H1 (cell line): ENCODE results near the gene GFPT1. TPM values are rescaled to one million over a fixed set of nuclear protein-coding genes. Genes with fewer than 3 reads are reported as not detected.

Experiments
- CEBPB ChIP-seq: IDR thresholded peaks from 2 replicates; pipeline ENCODE4 v1.6.1; 2012; ENCODE audit warnings: low read depth, low read length
- EZH2 ChIP-seq: fragments of 200-600 bp; sonication (generic); IDR thresholded peaks from 2 replicates; pipeline ENCODE4 v1.7.1; 2012; ENCODE audit warnings: low read depth, mild to moderate bottlenecking, moderate library complexity, low read length, inconsistent platforms; ENCODE audit not compliant: severe bottlenecking
- HDAC2 ChIP-seq, 2 experiments: fragments of 300-600 bp in 1 of 2; sonication (generic) in 1 of 2; IDR thresholded peaks; 2 replicates each; pipeline ENCODE4 v1.6.1; 2011 to 2012; ENCODE audit warnings: low read depth in 2 of 2, low read length in 2 of 2, mild to moderate bottlenecking in 2 of 2, moderate library complexity in 2 of 2, borderline replicate concordance in 1 of 2, inconsistent platforms in 1 of 2
- POLR2A ChIP-seq, 2 experiments: IDR thresholded peaks; 1 replicate in 1 of 2; 2 replicates in 1 of 2; pipeline ENCODE4 v1.6.1; 2011; ENCODE audit warnings: low read depth in 2 of 2, low read length in 2 of 2, mild to moderate bottlenecking in 2 of 2; ENCODE audit errors: control extremely low read depth in 1 of 2
- polyA plus RNA-seq, 7 experiments: library from polyadenylated mRNA; depleted of rRNA in 3 of 7; stranded (reverse) in 5 of 7; unstranded in 2 of 7; fragments of >200 nt in 5 of 7; fragments of 200-250 nt in 2 of 7; gene quantifications; 1 replicate in 5 of 7; 2 replicates in 1 of 7; 4 replicates in 1 of 7; pipeline versions ENCODE4 v1.2.1 to v1.2.3, GENCODE V29; 2011 to 2013; ENCODE audit warnings: missing spikeins in 2 of 7, mixed read lengths in 2 of 7
- total RNA-seq: library from RNA; stranded (reverse); fragmentation: NEBNext Ultra II Directional; extraction: Animal tissue kit (Norgen Biotek cat#: 25700); gene quantifications from 2 replicates; pipeline ENCODE4 v1.2.1, GENCODE V29; 2021
- TF ChIP-seq, protein P1 (sequence below): IDR thresholded peaks from 2 replicates; pipeline ENCODE4 v1.6.1; 2012; ENCODE audit warnings: low read length, inconsistent platforms
- TF ChIP-seq, protein P2 (sequence below): IDR thresholded peaks from 2 replicates; pipeline ENCODE4 v1.6.1; 2011; ENCODE audit warnings: low read depth, mild to moderate bottlenecking, low read length; ENCODE audit not compliant: insufficient read depth

GFPT1 gene
- total and polyA plus RNA-seq, 2 of the 8 experiments (the other 6 are each of a cell fraction or from before 2014, with no cell fraction given), result 13.3 to 76.2 TPM

DNA sequence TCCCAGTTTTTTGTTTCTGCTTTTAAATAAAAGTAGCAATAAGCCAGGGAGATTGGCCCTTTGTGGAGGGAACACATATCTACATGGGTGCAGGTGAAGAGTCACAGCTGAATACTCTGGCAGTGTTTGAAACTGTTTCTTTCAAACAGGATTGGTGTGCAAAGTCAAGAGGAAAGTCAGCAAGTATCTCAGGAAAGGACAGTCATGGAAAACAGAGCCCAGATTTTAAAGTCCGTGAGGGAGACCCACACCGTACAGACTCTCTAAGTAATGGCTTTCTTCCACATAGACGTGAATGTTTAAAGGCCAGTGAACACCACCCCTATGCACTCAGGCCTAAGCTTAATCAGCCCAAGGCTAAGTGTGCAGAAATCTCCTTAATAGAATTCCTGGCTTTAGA lies 95.3 kb downstream of the GFPT1 start (continued):
- TF ChIP-seq EZH2, result no peak
- TF ChIP-seq, protein P1, sequence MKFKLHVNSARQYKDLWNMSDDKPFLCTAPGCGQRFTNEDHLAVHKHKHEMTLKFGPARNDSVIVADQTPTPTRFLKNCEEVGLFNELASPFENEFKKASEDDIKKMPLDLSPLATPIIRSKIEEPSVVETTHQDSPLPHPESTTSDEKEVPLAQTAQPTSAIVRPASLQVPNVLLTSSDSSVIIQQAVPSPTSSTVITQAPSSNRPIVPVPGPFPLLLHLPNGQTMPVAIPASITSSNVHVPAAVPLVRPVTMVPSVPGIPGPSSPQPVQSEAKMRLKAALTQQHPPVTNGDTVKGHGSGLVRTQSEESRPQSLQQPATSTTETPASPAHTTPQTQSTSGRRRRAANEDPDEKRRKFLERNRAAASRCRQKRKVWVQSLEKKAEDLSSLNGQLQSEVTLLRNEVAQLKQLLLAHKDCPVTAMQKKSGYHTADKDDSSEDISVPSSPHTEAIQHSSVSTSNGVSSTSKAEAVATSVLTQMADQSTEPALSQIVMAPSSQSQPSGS, result no peak
- TF ChIP-seq CEBPB, result no peak
- no peak for TF ChIP-seq POLR2A (IDR thresholded peaks at IDR 0.05; ENCODE audit: control extremely low read depth in 1 of 2, low read depth in 2 of 2, low read length in 2 of 2)
- TF ChIP-seq, protein P2, sequence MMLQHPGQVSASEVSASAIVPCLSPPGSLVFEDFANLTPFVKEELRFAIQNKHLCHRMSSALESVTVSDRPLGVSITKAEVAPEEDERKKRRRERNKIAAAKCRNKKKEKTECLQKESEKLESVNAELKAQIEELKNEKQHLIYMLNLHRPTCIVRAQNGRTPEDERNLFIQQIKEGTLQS, result no peak
- TF ChIP-seq HDAC2 (IDR thresholded peaks at IDR 0.05; ENCODE audit: borderline replicate concordance in 1 of 2, low read depth in 2 of 2, low read length in 2 of 2), result no peak
